HG03025 (cell line): Measurements from ENCODE around the gene RPL4.
"Not testable (repeated sequence)": the region's sequence is repeated elsewhere in the genome, so short reads cannot be mapped to it uniquely, and the experiment has no call there.

ENCODE experiments used
- ATAC-seq: cut with Tn5 transposase; IDR thresholded peaks from one replicate; pipeline ENCODE4 v1.9.1; 2021; ENCODE audit warnings: mild to moderate bottlenecking, moderate library complexity; ENCODE audit not compliant: unreplicated experiment, low FRiP score

RPL4 gene

DNA sequence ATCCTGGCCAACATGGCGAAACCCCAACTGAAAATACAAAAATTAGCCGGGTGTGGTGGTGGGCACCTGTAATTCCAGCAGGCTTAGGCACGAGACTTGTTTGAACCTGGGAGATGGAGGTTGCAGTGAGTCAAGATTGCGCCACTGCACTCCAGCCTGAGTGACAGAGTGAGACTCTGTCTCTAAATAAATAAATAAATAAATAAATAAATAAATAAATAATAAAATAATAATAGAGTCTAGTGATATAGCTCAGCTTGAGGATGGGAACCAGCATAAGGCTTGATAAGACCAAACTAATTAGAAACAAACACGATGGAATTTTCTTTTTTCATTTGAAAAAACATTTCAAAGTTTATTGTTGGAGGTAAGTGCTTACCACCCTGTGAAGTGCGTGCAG, 43.4 kb downstream of the RPL4 start:
- ATAC-seq, result not testable (repeated sequence)

DNA sequence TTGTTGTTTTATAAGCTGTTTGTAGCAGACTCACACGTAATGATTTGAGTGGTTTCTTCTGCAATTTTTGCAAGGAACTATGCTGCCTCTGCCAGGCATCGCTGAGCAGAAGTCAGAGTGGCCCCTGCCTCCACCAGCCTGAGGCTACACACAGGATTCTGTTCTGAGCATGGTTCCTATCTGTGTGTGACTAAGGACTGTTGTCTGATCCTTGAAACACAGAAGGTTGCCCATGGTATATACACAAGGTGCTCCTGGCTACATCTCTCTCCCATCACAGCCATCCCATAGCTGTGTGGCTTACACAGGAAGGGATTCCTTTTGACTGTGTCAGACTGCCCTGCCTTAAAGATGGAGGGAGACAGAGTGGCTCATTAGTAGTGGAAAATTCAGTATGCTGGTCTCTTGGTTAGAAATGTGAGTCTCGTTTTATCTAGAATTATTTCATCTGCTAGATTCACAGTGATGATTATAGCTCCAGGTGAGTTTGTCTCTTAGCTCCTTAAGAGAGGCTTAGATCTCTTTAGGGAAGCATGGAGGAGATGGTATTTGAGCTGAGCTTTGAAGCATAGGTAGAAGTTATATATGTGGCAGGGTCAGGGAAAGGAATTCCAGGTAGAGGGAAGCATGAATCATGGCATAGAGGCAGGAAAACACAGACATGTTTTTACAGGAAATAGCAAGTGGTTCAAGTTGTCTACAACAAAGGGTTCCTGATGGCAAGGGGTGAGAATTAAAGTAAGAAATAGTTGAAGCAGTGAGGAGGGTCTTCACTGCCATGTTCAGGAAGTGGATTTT, 44.6 kb downstream of the RPL4 start:
- ATAC-seq, result no peak

DNA sequence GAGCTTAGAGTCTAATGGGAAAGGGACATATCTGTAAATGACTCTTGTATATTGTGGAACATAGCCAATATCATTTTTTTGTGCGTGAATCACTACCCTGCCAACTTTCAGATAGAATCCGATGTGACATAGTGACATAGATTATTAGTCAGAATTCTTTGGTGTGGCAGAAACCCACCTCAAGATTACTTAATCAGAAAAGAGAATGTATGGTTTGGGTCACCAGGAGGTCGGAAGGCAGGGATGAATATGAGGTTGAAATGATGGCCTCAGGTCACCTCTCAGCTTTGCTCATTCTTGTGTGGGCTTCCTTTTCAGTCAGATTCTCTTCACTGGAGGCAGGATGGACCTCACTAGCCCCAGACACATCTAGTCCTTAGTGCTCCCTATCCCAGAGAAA, 48.4 kb downstream of the RPL4 start:
- ATAC-seq, result no peak

DNA sequence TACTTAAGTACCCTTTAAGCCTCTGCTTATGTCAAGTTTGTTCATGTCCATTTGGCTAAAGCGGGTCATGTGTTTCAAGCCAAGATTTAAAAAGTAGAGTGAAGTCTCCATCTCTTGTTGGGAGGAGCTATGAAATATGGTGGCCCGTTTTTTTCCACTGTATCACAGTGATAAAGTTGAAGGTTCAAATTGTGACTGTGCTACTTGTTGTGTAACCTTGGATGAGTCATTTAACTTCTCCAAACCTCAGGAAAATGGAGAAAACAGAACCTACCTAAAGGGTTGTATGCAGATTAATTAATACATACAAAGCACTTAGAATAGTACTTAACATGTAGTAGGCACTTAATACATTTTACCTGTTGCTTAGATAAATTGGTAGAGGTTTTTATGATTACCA, 50.5 kb downstream of the RPL4 start:
- ATAC-seq, result no peak

DNA sequence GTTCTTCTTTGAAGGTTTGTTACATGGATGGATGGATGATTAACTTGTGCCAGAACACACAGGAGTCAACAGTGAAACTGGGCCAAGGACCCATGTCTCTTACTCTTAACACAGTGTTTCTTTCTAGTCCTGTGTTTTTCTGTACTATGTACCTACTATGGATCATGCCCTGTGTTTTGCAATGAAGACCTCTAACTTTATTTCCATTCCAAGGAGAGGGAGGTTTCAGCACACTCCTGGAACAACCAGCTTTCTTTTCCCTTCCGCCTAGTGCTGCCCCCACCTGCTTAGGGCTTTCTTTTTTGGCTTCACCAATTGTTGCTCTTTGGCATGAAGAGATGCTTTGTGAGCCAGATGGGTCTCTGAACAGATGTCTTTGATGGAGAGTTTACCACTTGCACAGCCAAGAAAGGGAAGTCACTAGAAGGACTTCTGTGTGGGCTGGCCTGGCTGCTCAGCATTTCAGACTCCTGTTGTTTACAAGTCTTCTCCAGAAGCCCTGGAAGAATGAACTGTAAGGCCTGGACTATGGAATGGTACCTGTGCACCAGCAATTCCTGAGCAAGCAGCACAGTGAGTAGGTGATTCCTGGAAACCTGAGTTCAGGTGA, 51.6 kb downstream of the RPL4 start:
- no peak for ATAC-seq

DNA sequence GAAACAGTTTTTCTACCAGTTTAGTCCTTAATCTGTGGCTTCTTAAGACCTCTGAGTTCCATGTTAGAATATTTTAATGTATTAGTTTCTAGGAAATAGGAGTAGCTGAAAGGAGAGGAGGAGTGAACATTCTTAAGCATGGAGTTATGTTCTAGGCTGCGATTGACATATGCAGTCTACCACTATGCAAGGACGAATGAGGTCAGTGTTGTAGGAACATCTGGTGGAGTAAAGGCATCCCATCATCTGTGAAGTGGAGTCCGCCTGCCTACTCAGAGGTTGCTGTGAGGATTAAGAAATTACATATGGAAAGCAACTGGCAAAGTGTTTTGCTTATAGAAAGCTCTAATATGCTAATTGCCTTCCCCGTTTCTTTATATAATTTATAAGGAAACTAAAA, 52.2 kb downstream of the RPL4 start:
- ATAC-seq, result no peak
